OCI-LY7 (cell line): ENCODE results near the gene GLRX5. TPM values are rescaled to one million over a fixed set of nuclear protein-coding genes. Genes with fewer than 3 reads are reported as not detected.

Source experiments
- BruUV-seq: library from RNA; stranded (reverse); fragments of 400-500 nt; replicated peaks from 2 replicates; lab custom pipeline; 2021; lab: Mats Ljungman, UMichigan
- CTCF ChIA-PET: fragments of 300-600 bp; sonication (Branson Sonifier 250); formaldehyde crosslinking; loops from one replicate; lab custom pipeline; 2022; ENCODE audit warnings: antibody characterized with exemption; ENCODE audit not compliant: unreplicated experiment; lab: Charles Lee
- POLR2A ChIA-PET: fragments of 300-600 bp; sonication (Branson Sonifier 250); formaldehyde crosslinking; loops from one replicate; lab custom pipeline; 2022; ENCODE audit warnings: antibody characterized with exemption; lab: Charles Lee
- DNase-seq: peaks from one replicate; pipeline ENCODE4 v3.0.0-alpha.2; 2015; ENCODE audit warnings: low spot score
- H2AFZ ChIP-seq: fragments of 200-600 bp; sonication (generic), shearing (Covaris generic); 2 replicates; pipeline ENCODE4 v1.6.1; 2014; ENCODE audit warnings: mild to moderate bottlenecking, antibody characterized with exemption, low read length, moderate library complexity
- H3K27ac ChIP-seq: fragments of 200-600 bp; sonication (generic); 2 replicates; pipeline ENCODE4 v1.5.1; 2014; ENCODE audit warnings: mixed run types, low read depth, mild to moderate bottlenecking, moderate library complexity, low read length, inconsistent platforms; ENCODE audit not compliant: poor library complexity, severe bottlenecking
- H3K36me3 ChIP-seq: fragments of 200-600 bp; sonication (generic); 2 replicates; pipeline ENCODE4 v1.6.1; 2014; ENCODE audit warnings: mild to moderate bottlenecking, antibody characterized with exemption, low read length, moderate library complexity, mixed read lengths; ENCODE audit not compliant: insufficient read depth
- H3K4me1 ChIP-seq: fragments of 200-600 bp; sonication (generic); 2 replicates; pipeline ENCODE4 v1.5.1; 2014; ENCODE audit warnings: mild to moderate bottlenecking, low read length; ENCODE audit not compliant: insufficient read depth, poor library complexity, severe bottlenecking
- H3K4me2 ChIP-seq: fragments of 200-600 bp; sonication (generic); 2 replicates; pipeline ENCODE4 v1.6.1; 2014; ENCODE audit warnings: mild to moderate bottlenecking, low read length
- H3K4me3 ChIP-seq: fragments of 200-600 bp; sonication (generic); 2 replicates; pipeline ENCODE4 v1.5.1; 2014; ENCODE audit warnings: mild to moderate bottlenecking, low read depth, low read length; ENCODE audit not compliant: poor library complexity, severe bottlenecking
- H3K79me2 ChIP-seq: fragments of 200-600 bp; sonication (generic); 2 replicates; pipeline ENCODE4 v1.6.1; 2016; ENCODE audit warnings: low read depth, mild to moderate bottlenecking, low read length, moderate library complexity, mixed read lengths; ENCODE audit not compliant: insufficient read depth
- H3K9me2 ChIP-seq: fragments of 200-600 bp; sonication (generic); 2 replicates; pipeline ENCODE4 v1.6.1; 2016; ENCODE audit warnings: mild to moderate bottlenecking, low read length, mixed read lengths; ENCODE audit not compliant: insufficient read depth
- H3K9me3 ChIP-seq: fragments of 200-600 bp; sonication (generic); 2 replicates; pipeline ENCODE4 v1.6.1; 2014; ENCODE audit warnings: mild to moderate bottlenecking, mixed run types, low read length, mixed read lengths
- H4K20me1 ChIP-seq: fragments of 200-600 bp; sonication (generic); 2 replicates; pipeline ENCODE4 v1.6.1; 2014; ENCODE audit warnings: mild to moderate bottlenecking, antibody characterized with exemption, low read length, moderate library complexity, mixed read lengths; ENCODE audit not compliant: insufficient read depth
- CTCF ChIP-seq: fragments of 200-600 bp; sonication (generic); conservative IDR thresholded peaks from 2 replicates; pipeline ENCODE4 v1.5.1; 2014; ENCODE audit warnings: mild to moderate bottlenecking, antibody characterized with exemption, low read length, moderate library complexity, mixed read lengths
- EZH2phosphoT487 ChIP-seq: fragments of 200-600 bp; sonication (generic); IDR thresholded peaks from 2 replicates; pipeline ENCODE4 v1.6.1; 2018; ENCODE audit warnings: low read depth, borderline replicate concordance, mild to moderate bottlenecking, mixed run types, antibody characterized with exemption, low read length, moderate library complexity, mixed read lengths
- intact Hi-C: fragments of 100-400 bp; cut with micrococcal nuclease; formaldehyde crosslinking; loops from one replicate; pipeline ENCODE4 v1.10.0; 2022; ENCODE audit not compliant: unreplicated experiment
- total RNA-seq, 2 experiments: library from RNA; depleted of rRNA in 1 of 2; stranded (reverse); fragments of >200 nt in 1 of 2; shearing (Covaris generic) in 1 of 2; gene quantifications; 2 replicates each; pipeline ENCODE4 v1.2.3, GENCODE V29; 2014 to 2022

Gene GLRX5
- total RNA-seq, 2 experiments from 2014 or later: 68.2 to 78.4 TPM

- no peak overlapping the region for H3K27ac ChIP-seq
- no peak overlapping the region for H2AFZ ChIP-seq
- CTCF ChIA-PET: interaction anchor here (1.2 kb wide), 2 partner anchors 10 to 435 kb away, joined by 3 to 6 read pairs; no protein-coding TSS in a partner anchor
- no peaks in the 10 kb centered on the region for H3K9me2 ChIP-seq
- no peak overlapping the region for H3K4me3 ChIP-seq
- no peaks in the 10 kb centered on the region for H3K36me3 ChIP-seq
- no TSS peak for BruUV-seq
- H3K9me3 ChIP-seq: no peaks in the 10 kb centered on the region
- intact Hi-C loops: no loop called here
- H3K4me2 ChIP-seq: no peak overlapping the region
- no peak for TF ChIP-seq CTCF
- TF ChIP-seq EZH2phosphoT487: no peak
- no peak for DNase-seq
- H3K79me2 ChIP-seq: no peaks in the 10 kb centered on the region
- no peaks in the 10 kb centered on the region for H4K20me1 ChIP-seq
- POLR2A ChIA-PET: interaction anchor here (0.6 to 1.2 kb wide), 4 partner anchors 26 to 436 kb away, joined by 3 to 4 read pairs (median 3); no protein-coding TSS in a partner anchor
- H3K4me1 ChIP-seq: peaks cover 6% of the 10 kb centered on the region
Measured at GRCh38 chr14:95559203-95559602, 24.4 kb downstream of the GLRX5 start.

GRCh38 chr14:95561001-95561412 lies 26.2 kb downstream of the GLRX5 start:
- peaks cover 6% of the 10 kb centered on the region for H3K4me1 ChIP-seq
- no peaks in the 10 kb centered on the region for H4K20me1 ChIP-seq
- DNase-seq: peak; percentile 92
- H3K9me3 ChIP-seq: no peaks in the 10 kb centered on the region
- no peak overlapping the region for H3K4me2 ChIP-seq
- H3K9me2 ChIP-seq: no peaks in the 10 kb centered on the region
- CTCF ChIA-PET: no interaction called here
- POLR2A ChIA-PET: no interaction called here
- no peaks in the 10 kb centered on the region for H3K79me2 ChIP-seq
- no peak overlapping the region for H2AFZ ChIP-seq
- no peak overlapping the region for H3K27ac ChIP-seq
- intact Hi-C loops: loop anchor here (1.0 to 10.0 kb wide), 7 partner anchors 48 to 714 kb away; no protein-coding TSS in a partner anchor
- no peaks in the 10 kb centered on the region for H3K36me3 ChIP-seq
- TF ChIP-seq EZH2phosphoT487 (no peak), CTCF (peak; percentile 100)
- no TSS peak for BruUV-seq
- H3K4me3 ChIP-seq: no peak overlapping the region
